ENCODE results near the gene WT1.

Gene WT1

GRCh38 chr11:32420937-32421901 is 14.1 kb downstream of the WT1 start:
- DNase-seq: no peak

GRCh38 chr11:32420139-32420538 is 15.2 kb downstream of the WT1 start:
- DNase-seq: no peak

GRCh38 chr11:32418836-32419235 is 16.5 kb downstream of the WT1 start:
- DNase-seq: no peak

- DNase-seq: no peak
Measured at GRCh38 chr11:32417806-32418205, 17.5 kb downstream of the WT1 start.

- DNase-seq: no peak
Measured at GRCh38 chr11:32416301-32416700, 19.0 kb downstream of the WT1 start.

GRCh38 chr11:32414925-32415324 is 20.4 kb downstream of the WT1 start:
- no peak for DNase-seq

GRCh38 chr11:32411942-32412615 is 23.3 kb downstream of the WT1 start:
- no peak for DNase-seq

- no peak for DNase-seq
Measured at GRCh38 chr11:32405592-32405991, 29.7 kb downstream of the WT1 start.

- DNase-seq: no peak
Measured at GRCh38 chr11:32402836-32403235, 32.5 kb downstream of the WT1 start.

- no peak for DNase-seq
Measured at GRCh38 chr11:32400670-32401369, 34.5 kb downstream of the WT1 start.

GRCh38 chr11:32400196-32400595 is 35.1 kb downstream of the WT1 start:
- DNase-seq: no peak

GRCh38 chr11:32396991-32397390 is 38.3 kb downstream of the WT1 start:
- no peak for DNase-seq

GRCh38 chr11:32396331-32396730 is 39.0 kb downstream of the WT1 start:
- no peak for DNase-seq

- DNase-seq: no peak
Measured at GRCh38 chr11:32395127-32395526, 40.2 kb downstream of the WT1 start.

- no peak for DNase-seq
Measured at GRCh38 chr11:32392840-32393239, 42.5 kb downstream of the WT1 start.

GRCh38 chr11:32391956-32392553 is 43.3 kb downstream of the WT1 start:
- no peak for DNase-seq

GRCh38 chr11:32391479-32391878 is 43.9 kb downstream of the WT1 start:
- no peak for DNase-seq

- no peak for DNase-seq
Measured at GRCh38 chr11:32390712-32391111, 44.6 kb downstream of the WT1 start.

- no peak for DNase-seq
Measured at GRCh38 chr11:32388871-32389770, 46.2 kb downstream of the WT1 start.

GRCh38 chr11:32388365-32388764 is 47.0 kb downstream of the WT1 start:
- no peak for DNase-seq

GRCh38 chr11:32387411-32387810 is 47.9 kb downstream of the WT1 start:
- no peak for DNase-seq

- no peak for DNase-seq
Measured at GRCh38 chr11:32386770-32387377, 48.5 kb downstream of the WT1 start.
